ENCODE results near the gene IL1RAPL1.

Gene IL1RAPL1

DNA sequence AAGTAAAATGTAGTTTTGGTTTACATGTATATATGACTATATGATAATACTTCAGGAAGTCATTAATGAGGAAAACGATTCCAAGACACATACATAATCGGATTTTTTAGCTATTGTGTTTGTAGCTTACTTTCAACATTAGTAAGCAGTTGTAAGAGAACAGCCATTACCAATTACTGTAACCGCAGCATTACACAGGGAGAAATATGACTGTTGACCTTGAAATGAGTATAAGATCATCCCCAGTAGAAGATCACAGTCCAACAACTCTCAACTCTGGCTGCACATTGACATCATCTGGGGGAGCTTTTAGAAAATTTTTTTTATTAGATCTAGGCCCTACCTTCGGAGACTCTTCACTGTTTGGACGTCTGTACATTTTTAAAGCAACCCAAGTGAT, 866.1 kb downstream of the IL1RAPL1 start:
- no peak for DNase-seq

DNA sequence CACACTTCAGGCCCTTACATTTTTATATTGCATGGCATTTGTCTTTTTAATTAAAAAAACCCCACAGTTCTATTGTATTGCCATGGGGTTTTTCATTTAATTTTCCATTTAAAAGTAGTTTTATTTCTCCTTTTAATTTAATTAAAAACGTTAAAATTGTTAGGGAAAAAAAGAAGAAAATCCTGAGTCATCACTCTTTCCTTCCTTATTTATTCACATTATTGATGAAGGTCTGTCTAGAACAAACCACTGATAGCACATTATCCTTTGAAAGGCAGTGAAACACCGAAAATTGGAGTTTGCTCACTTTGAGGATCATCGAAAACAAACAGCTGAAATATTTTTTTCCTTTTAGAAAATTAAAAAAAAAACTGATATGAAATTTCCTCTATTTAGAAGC, 868.5 kb downstream of the IL1RAPL1 start:
- DNase-seq: no peak

DNA sequence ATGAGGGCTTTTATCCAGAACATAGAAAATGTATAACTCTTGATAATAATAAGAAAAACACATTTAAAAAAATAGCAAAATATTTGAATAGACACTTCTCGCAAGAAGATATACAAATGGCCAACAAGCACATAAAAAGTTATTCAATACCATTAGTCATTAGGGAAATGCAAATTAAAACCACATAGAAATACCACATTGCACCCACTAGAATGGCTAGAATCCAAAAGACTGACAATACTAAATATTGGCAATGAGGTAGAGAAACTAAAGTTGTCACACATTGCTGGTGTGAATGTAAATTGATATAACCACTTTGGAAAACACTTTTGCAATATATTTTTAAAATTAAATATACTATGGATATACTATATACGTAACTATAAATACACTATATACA, 873.8 kb downstream of the IL1RAPL1 start:
- no peak for DNase-seq

DNA sequence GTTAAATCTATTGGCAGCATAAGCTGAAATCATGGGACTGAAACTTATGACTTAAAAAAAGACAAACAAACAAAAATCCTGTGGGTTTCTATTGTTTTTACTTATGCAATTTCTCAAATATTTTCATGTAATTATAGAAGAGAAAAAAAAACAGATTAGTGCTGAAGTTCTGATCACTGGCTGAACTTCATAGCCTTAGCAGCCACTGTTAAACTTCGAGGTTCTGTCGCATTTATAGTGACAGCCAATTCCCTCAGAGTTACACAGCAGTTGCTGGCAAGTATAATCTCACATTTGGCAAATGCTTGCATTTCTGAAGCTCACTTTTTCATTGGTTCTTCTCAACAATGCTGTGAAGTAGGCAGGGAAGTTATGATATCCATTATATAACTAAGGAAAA, 879.2 kb downstream of the IL1RAPL1 start:
- no peak for DNase-seq

DNA sequence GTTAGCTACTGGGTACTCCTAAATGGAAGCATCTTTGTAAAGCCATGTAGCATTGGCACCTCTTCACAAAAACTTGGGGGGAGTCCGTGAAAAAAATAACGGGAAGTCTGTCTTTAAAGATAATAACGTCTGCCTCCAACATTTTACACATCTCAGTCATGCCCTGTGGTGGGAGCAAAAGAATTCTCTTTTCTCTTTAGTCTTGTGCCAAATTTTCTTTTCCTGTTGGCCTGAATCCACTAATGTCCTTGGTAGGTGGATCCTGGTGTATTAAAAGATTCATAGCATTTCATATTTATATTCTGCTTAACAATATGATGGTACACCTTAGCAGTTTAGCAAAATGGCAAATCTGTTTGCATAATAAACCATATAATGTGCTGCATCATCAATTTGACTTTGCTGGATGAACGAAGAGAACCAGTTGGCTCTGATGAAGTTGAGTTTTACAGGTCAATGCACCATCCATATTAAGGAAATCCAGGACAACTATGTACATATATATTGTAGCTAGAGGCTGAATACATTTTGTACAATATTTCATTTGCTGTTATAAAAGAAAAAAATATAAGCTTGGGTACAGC, 881.8 kb downstream of the IL1RAPL1 start:
- DNase-seq: no peak

DNA sequence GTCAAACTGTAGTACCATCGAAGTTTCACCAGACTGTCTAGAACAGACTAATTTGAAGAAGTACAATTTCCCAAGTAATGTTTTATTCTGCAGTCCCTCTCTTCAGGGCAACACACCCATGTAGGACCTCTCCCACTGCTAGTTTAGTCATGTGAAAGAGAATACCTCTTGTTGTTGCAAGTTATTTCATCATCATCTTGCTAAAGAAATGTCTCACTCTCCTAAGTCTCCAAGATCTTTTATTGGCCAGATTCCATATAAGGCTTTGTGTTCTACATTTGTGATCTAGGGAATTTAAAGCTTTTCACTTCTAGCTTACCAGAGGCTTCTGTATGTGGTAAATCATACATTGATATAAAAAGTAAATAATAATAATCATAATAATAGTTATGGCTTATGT, 882.8 kb downstream of the IL1RAPL1 start:
- no peak for DNase-seq

DNA sequence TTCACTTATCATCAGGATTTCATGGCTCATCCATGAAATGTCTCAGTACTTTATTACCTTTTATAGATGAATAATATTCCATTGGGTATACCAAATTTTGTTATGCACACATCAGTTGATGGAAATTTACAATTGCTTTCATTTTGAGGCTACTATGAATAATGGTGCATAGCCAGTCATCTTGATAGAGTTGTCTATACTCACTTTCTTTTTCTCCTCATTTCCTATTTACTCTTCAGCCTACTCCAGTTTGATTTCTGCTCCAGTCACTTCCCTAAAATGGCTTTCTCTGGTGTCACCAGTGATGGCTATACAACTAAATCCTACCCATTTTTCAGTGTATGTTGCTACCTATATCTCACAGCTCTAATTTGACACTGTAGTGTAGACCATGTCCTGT, 884.6 kb downstream of the IL1RAPL1 start:
- DNase-seq: no peak

DNA sequence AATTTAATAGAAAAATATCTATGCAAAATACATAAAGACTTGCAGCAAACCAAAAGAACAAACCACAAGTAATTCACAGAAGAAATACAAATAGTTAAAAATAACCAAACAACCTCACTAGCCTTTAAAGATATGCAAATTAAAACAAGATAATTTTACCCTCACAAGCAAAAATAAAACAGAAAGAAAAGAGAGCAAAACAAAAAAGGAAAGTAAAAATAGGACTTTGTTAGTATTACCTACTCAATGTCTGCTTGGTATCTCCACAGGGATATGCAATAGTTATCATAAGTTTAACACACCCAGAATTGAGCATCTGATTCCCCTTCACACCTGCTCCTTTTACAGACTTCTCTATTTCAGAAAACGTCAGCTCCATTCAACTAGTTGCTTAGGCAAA, 890.6 kb downstream of the IL1RAPL1 start:
- no peak for DNase-seq

DNA sequence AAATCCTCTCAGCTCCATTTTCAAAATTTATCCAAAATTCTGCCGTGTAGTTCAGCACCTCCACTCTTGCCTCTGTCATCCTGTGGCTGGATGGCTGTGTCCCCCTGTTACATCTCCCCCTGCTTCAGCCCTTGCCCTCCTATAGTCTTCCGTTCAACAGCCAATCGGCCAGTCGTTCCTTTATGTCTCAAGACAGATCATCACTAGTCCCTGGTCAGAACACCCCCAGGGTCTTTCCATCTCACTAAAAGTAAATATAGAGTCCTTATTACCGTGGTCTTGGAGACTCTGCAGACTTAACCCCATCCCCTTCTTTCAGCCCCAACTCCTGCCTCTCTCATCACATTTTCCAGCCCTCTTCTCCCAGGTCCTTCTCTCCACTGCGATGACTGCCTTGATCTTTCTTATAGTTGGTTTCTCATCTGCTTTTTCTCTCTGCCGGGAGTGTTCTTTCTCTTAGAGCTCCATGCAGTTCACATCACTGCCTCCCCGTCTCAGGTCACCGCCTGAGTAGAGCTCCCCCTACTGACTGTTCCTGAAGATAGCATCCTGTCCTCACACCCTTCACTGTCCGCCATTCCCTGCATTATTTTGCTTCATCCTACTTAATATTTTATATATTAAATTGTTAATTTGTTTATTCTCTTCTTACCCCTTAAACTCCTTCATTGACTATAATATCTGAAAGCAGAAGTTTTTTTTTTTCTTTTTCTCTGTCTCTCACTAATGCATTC, 891.3 kb downstream of the IL1RAPL1 start:
- DNase-seq: no peak

DNA sequence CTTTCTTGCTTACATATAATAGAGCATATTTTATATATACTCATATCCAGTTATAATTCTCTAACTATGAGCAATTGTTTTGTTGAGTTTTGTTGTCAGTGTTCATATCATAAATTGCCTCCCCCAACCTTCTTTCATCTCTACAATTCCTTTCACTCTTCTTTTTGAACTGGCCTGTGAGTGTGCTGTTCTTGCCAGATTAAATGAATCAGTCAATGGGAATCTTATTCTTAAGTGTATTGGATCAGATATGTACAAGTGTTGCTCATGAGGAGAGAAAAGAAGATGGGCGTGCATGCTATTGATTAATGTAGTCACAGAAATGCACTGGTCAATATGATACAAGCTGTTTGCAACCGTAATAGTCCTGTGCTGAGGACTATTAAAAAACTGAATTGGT, 900.0 kb downstream of the IL1RAPL1 start:
- DNase-seq: no peak

DNA sequence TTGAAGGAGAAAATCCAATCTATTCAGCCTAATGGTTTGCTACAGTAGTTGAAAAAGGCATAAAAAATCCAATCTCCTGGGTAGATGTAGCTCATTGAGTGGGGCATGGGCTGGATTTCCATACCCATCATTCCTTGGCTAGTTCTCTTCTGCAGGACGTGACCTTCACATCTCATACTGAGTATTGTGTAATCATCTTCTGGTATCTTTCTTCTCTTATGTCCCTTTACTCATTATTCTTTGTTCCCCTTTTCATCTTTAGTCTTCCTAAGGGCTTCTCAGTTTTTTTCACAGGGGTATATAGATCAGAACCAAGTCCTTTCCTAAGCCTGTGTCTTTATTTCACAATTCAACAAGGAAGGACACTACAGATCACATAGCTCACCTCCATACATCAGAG, 900.5 kb downstream of the IL1RAPL1 start:
- DNase-seq: no peak

DNA sequence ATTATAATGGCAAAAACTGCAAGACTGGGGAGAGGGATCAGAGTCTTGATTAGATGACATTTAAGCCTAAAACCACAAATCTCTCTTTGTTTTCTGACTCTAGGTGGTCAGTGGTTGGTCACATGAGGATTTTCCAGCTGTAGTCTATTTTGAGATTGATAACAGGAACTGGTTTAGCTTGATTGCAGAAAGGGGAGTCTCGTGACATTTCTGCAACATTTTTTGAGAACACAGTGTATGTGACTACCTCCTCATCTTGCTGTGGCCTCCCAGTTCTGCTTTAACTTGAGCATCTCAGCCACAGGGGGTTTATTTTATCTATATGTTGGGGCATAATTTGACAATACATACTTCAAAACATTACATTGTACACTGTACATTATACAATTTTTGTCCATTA, 901.7 kb downstream of the IL1RAPL1 start:
- no peak for DNase-seq

DNA sequence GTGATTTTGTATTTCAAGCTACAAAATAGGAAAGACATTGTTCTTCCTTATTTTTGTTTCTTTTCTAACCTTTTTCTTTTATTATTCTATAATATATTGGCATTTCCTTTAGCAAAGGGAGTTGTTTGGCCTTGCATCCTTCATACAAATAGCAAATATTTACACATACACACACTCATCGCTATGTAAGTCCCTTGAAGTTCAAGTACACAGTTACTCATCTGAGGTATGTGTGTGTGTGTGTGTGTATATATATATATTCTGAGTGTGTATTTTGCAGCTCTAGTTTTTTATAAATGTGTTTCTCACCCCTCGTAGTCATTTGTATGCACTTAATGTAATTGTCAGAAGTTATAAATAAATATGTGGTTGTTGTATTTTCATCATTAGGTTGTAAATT, 903.4 kb downstream of the IL1RAPL1 start:
- no peak for DNase-seq

DNA sequence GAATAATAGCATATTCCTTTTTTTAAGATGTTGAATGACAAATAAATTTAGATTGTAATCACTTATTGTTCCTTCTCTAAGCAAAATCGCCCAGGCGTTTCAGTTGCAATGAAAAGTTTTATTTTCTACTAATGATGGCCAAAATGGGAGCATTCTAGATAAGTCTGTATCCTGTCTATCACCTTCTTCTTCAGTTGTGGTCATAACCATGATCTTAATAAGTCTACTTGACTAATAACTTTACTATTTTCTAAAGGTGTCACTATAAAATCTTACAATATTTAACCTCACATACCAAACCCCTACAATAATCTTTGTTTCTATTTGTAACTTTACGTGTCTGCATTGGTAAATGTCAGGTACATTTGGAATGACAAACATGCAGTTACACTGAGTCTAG, 904.4 kb downstream of the IL1RAPL1 start:
- no peak for DNase-seq

DNA sequence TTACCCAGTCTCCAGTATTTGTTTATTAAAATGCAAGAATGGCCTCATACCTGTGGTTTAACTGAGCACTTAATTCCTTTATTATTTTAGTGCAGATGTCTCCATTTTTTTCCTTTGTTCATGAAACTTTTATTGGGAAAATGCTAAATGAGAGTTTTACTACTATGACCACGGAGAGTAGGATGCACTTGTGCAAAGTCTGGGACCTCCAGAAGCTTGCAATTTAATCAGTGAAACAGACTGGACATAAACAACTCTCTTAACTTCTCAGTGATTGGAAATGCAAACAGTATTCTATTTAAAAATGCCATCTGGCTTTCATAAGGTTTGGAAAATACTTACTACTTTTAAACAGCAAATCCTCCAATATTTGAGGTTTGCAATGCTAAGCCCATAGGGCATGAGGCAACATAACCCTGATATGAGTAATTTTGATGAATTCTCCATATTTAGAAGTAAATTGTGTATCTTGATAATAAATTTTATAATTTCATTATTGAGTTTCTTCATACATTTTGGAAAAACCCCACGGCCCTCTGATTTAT, 909.5 kb downstream of the IL1RAPL1 start:
- no peak for DNase-seq

DNA sequence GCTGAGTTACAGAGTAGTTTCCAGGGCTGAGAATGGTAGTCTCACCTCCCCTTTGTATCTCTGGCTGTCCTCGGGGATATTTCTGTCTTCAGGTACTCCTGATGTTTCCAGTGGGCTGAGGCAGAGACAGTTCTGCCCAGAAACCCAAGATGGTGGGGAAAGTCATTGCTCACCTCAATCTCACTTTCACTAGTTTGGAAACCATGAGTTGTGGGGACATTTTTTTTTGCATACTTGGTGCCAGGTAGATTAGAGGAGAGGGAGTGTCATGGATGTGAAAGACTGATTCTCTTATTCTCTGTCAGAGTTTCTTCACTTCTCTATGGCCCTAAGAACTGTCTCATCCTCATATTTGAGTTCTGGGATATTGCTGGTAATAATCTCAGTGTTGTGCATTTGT, 919.5 kb downstream of the IL1RAPL1 start:
- DNase-seq: no peak

DNA sequence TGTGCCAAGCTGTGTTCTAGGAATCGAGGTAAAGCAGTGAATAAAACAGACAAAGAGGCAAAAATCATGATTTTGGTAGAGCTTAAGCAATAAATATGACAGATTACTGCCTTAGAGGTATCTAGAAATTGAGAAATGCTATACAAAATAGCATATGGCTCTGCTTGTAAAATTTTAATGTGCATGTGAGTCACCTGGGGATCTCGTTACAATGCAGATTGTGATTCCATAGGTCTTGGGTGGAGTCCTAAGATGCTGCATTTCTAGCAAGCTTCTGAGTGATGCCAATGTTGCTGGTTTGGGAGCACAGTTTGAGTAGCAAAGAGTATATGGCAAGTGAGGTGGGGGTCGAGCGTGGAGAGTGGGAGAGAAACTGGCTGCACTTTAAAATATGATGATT, 930.9 kb downstream of the IL1RAPL1 start:
- no peak for DNase-seq

DNA sequence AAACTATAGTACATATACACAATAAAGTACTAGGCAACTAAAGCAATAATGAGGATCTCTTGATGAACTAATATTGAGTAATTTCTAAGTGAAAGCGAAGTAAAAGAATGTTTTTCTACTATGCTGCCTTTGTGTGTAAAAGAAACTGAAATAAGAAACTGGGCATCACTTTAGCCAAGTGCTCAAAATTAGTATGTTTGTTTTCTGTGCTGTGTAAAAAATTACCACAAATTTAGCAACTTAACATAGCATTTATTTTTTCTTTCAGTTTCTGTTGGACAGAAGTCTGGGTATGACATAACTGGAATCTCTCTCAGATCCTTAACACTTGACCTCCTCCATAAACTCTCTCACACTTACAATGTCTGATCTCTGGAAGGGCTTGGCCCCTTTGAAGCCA, 941.0 kb downstream of the IL1RAPL1 start:
- no peak for DNase-seq

DNA sequence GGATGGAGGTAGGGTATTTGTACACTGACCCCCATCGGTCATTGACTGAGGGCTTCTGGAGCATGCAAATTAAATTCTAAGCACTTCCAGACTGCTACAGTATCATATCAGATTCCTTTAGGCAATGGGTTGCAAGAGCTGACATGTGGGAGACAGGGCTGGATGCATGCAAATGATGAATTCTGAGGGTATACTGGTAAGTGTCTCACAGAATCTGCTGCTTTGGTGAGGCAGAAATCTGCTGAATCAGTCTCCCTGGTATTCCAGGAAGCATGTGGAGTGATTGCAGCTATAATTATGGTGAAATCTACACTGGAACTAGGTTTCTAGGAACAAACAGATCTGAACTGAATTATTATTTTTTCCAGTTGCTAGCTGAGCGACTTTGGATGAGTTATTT, 943.3 kb downstream of the IL1RAPL1 start:
- DNase-seq: no peak

DNA sequence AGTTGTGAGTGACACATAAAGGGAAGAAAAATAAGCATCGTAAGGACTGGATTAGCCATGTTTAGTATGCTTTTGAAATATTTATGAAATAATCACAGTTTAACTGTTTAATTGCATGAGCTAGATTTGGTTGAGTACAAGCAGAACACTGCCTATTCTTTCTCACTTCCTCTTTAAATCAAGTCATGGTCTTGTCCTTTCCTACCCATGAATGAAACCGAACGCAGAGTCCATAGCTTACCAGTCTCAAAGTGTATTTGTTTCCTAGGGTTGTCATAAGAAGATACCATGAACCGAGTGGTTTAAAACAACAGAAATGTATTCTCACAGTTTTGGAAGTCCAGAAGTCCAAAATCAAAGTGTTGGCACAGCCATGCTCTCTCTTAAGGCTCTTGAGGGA, 944.1 kb downstream of the IL1RAPL1 start:
- DNase-seq: no peak

DNA sequence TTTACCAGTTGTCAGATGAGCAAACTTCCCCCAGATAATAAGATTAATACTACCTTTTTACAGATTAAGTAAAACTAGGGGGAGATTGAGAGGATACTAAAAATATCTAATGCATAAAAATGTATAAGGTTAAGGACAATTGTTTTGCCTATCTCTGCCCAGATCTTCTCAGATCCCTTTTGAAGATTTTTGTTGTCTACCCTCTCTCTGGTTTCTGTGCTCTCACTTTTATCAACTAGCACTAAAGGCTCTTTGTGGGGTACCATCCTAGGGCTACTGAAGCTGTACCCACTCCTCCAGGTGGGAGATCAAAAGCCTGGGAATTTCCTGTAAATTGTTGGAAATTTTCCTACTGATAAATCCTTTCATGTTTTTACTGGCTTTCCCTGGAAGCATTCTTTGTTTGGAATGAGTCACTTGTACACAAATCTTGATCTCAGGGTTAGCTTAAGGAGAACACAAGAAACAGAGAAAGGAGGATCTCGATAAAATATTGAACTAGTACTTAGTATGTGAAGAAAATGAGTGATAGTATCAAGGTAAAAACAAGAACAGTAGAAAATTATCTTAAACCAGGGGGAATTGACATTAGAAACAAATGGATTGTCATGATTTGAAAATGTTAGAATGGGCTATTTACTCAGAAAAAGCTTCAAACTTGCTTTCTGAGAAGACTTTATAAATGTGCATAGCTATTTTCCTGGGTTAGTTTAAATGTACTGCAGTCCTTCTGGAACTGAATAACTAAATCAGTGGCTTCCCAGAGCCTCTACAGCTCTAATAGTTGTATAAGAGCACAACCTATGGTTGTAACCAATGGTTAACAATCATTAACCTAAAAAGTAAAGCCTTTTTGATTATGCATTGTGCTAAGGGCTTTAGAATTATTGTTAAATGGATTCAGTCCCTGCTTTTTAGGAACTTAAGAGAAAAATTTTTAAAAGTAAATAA, 948.2 kb downstream of the IL1RAPL1 start:
- no peak for DNase-seq

DNA sequence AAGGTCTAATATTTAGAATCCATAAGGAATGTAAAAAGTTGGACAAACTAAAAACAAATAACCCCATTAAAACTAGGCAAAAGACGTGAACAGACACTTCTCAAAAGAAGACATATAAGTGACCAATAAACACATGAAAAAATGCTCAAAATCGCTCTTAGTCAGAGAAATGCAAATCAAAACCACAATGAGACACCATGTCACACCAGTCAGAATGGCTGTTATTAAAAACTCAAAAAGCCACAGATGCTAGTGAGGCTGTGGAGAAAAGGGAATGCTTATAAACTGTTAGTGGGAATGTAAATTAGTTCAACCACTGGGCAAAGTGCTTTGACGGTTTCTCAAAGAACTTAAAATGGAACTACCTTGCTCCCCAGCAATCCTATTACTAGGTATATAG, 953.8 kb downstream of the IL1RAPL1 start:
- no peak for DNase-seq

DNA sequence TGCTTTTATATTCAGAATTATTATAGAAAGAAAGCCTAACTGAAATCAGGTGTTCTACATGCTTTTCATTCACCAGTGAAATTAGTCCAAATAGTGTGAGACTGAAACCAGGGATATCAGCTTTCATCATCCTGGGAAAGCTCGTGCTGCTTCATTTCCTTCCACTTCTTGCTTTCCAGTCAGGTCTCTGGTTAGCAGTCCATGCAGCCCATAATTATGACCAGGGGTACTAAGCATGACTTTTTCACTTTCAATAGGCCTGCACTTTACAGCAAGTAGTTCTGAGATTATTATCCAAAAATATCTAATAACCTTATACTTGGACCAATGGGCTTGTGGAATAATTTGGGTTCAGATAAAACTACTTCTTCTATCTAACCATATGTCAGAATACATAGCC, 954.9 kb downstream of the IL1RAPL1 start:
- DNase-seq: no peak

DNA sequence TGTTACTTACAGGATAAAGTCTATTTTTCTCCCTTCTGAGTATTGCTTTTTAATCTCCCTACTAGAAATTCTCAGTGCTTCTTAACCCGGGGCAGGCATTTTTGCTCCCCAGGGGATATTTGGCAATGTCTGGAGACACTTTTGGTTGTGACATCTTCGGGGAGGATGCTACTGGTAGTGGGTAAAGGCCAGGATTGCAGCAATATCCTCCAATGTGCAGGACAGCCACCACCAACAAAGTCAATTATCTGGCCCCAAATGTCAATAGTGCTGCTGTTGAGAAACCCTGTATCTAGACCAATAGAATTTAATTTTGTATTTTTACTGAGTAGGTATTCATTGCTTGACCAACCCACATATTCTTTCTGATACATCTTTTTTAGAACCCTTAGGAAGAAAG, 958.6 kb downstream of the IL1RAPL1 start:
- no peak for DNase-seq
